CD4-positive, alpha-beta memory T cell (primary cell): ENCODE data around the gene ZCCHC2. TPM values are rescaled to one million over a fixed set of nuclear protein-coding genes. Genes with fewer than 3 reads are reported as not detected.

Experiments used
- CTCF ChIA-PET: fragments of 350-600 bp; sonication (Branson Sonifier 250); formaldehyde crosslinking; loops from one replicate; lab custom pipeline; 2021; ENCODE audit warnings: inconsistent platforms; ENCODE audit not compliant: partially characterized antibody; lab: Charles Lee
- POLR2A ChIA-PET: fragments of 350-600 bp; sonication (Branson Sonifier 250); formaldehyde crosslinking; loops from one replicate; lab custom pipeline; 2021; ENCODE audit not compliant: partially characterized antibody; lab: Charles Lee
- DNase-seq, 5 donors: peaks; one replicate each; pipeline versions ENCODE4 v3.0.0 to v3.0.0-alpha.2; 2020 to 2022; ENCODE audit warnings: mixed read lengths in 1 of 5
- H3K27ac ChIP-seq: one replicate; pipeline ENCODE4 v1.7.0; 2013; ENCODE audit warnings: low read depth, low read length
- H3K27me3 ChIP-seq: 2 replicates; pipeline ENCODE4 v1.7.0; 2013; ENCODE audit warnings: mild to moderate bottlenecking, low read length, moderate library complexity; ENCODE audit not compliant: insufficient read depth
- H3K36me3 ChIP-seq: 2 replicates; pipeline ENCODE4 v1.7.0; 2013; ENCODE audit warnings: mild to moderate bottlenecking, low read length, moderate library complexity; ENCODE audit not compliant: insufficient read depth
- H3K4me1 ChIP-seq: 2 replicates; pipeline ENCODE4 v1.7.0; 2013; ENCODE audit warnings: mild to moderate bottlenecking, low read length, moderate library complexity; ENCODE audit not compliant: insufficient read depth
- H3K4me3 ChIP-seq, 2 donors: one replicate each; pipeline ENCODE4 v1.7.0; 2013; ENCODE audit warnings: low read length in 2 of 2, mild to moderate bottlenecking in 1 of 2
- H3K9me3 ChIP-seq, 2 donors: one replicate each; pipeline ENCODE4 v1.7.0; 2013; ENCODE audit warnings: low read length in 2 of 2, control low read depth in 1 of 2; ENCODE audit not compliant: control insufficient read depth in 1 of 2
- H3K27ac Mint-ChIP-seq, 7 donors: one replicate each; pipeline ENCODE4 v1.8.0; 2020 to 2021; ENCODE audit warnings: mixed read lengths in 7 of 7, mild to moderate bottlenecking in 6 of 7, inconsistent platforms in 3 of 7, moderate library complexity in 3 of 7
- H3K27me3 Mint-ChIP-seq, 2 donors: one replicate each; pipeline ENCODE4 v1.8.0; 2020 to 2021; ENCODE audit warnings: mixed read lengths in 2 of 2
- H3K36me3 Mint-ChIP-seq, 2 donors: one replicate each; pipeline ENCODE4 v1.8.0; 2020 to 2021; ENCODE audit warnings: mixed read lengths in 2 of 2, inconsistent platforms in 1 of 2, mild to moderate bottlenecking in 1 of 2
- H3K4me1 Mint-ChIP-seq, 4 donors: one replicate each; pipeline ENCODE4 v1.8.0; 2020 to 2021; ENCODE audit warnings: mixed read lengths in 4 of 4, mild to moderate bottlenecking in 1 of 4
- H3K4me3 Mint-ChIP-seq, 8 donors: one replicate each; pipeline ENCODE4 v1.8.0; 2020 to 2021; ENCODE audit warnings: mixed read lengths in 8 of 8, mild to moderate bottlenecking in 7 of 8, moderate library complexity in 6 of 8, inconsistent platforms in 3 of 8
- H3K9me3 Mint-ChIP-seq, 8 donors: one replicate each; pipeline ENCODE4 v1.8.0; 2020 to 2021; ENCODE audit warnings: mixed read lengths in 8 of 8, mild to moderate bottlenecking in 5 of 8, inconsistent platforms in 3 of 8, moderate library complexity in 1 of 8
- intact Hi-C: fragments of 100-400 bp; cut with micrococcal nuclease; formaldehyde crosslinking; loops from one replicate; pipeline ENCODE4 v1.15.1; 2023
- polyA plus RNA-seq, 2 donors: library from polyadenylated mRNA; unstranded; fragments of 300-500 nt; fragmentation: Illumina TruSeq; gene quantifications; one replicate each; pipeline ENCODE4 v1.2.3, GENCODE V29; 2021
- total RNA-seq, 2 experiments: library from RNA; stranded (reverse); gene quantifications; one replicate each; pipeline ENCODE4 v1.2.3, GENCODE V29; 2021

Gene ZCCHC2
- total and polyA plus RNA-seq, 4 experiments from 2014 or later, result 1.2 to 52.2 (median 27.0) TPM

DNA sequence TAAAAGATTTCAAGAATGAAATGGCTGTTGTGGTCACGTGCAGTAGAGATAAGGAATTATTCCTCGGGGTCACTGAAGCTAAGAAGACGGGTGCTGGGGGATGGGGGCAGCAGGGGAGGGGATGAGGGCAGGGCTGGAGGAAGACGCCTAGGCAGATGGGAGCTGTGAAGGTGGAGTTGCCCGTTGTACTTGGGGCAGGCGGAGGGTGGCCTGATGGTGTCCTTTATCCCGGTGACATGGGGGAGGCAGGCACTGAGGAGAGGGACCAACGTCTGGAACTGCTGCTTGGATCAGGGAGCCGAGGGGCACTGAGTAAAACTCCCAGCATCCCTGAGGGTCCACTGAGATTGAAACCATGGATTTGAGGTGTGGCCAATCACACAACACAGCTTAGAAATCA, 64.9 kb downstream of the ZCCHC2 start:
- H3K27ac ChIP-seq, result no peak overlapping the region
- peaks cover 0 to 7% of the 10 kb centered on the region in 2 donors for H3K36me3 Mint-ChIP-seq
- no peak for DNase-seq
- H3K4me1 ChIP-seq, result peaks cover 27% of the 10 kb centered on the region
- H3K9me3 Mint-ChIP-seq, result peaks cover 0 to 4% (median 0%) of the 10 kb centered on the region in 8 donors
- H3K4me3 ChIP-seq, result no peak overlapping the region
- peaks cover 20 to 38% (median 28%) of the 10 kb centered on the region in 4 donors for H3K4me1 Mint-ChIP-seq
- no peaks in the 10 kb centered on the region for H3K36me3 ChIP-seq
- H3K4me3 Mint-ChIP-seq, result no peak overlapping the region
- no peak overlapping the region for H3K27ac Mint-ChIP-seq
- CTCF ChIA-PET, result interaction anchor here (0.8 to 2.3 kb wide), 6 partner anchors 10 to 395 kb away, joined by 3 to 14 read pairs (median 3); no protein-coding TSS in a partner anchor
- POLR2A ChIA-PET, result interaction anchor here (1.2 to 1.4 kb wide), 2 partner anchors 63 to 167 kb away, joined by 4 read pairs; no protein-coding TSS in a partner anchor
- intact Hi-C loops, result no loop called here
- no peaks in the 10 kb centered on the region for H3K9me3 ChIP-seq
- H3K27me3 Mint-ChIP-seq, result no peaks in the 10 kb centered on the region
- H3K27me3 ChIP-seq, result no peaks in the 10 kb centered on the region

DNA sequence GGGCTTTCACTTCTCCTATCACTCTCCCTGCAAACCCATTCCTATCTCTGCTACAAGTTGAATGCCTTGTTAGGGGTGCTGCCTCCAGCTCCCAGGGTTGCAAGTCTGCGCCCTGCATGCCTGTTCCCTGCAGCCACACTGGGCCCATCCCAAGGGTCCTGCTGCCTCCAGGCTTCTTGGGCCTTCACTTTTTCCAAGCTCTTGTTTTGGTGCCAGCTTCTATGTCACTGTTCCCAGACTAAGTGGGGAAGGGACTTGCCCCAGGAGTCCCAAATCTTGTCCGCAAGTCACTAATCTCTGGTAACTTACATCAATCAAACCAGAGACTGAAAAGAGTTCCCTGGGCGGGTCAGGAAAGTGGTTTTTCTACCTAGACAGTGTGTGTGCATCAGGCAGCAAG, 65.4 kb downstream of the ZCCHC2 start:
- Histone ChIP-seq H3K4me3 (no peak overlapping the region), H3K36me3 (no peaks in the 10 kb centered on the region), H3K27ac (no peak overlapping the region), H3K27me3 (no peaks in the 10 kb centered on the region), H3K4me1 (peaks cover 27% of the 10 kb centered on the region), H3K9me3 (no peaks in the 10 kb centered on the region)
- no peak overlapping the region for H3K4me3 Mint-ChIP-seq
- DNase-seq, result no peak
- peaks cover 0 to 7% of the 10 kb centered on the region in 2 donors for H3K36me3 Mint-ChIP-seq
- H3K4me1 Mint-ChIP-seq, result peaks cover 20 to 36% (median 27%) of the 10 kb centered on the region in 4 donors
- no peaks in the 10 kb centered on the region for H3K27me3 Mint-ChIP-seq
- intact Hi-C loops, result no loop called here
- ChIA-PET POLR2A (no interaction called here), CTCF (interaction anchor here (0.8 to 1.4 kb wide), 2 partner anchors 158 to 394 kb away, joined by 3 read pairs; no protein-coding TSS in a partner anchor)
- peak overlapping the region in 3 of 7 donors; percentile 13 to 48 (median 42) for H3K27ac Mint-ChIP-seq
- peaks cover 0 to 7% (median 2%) of the 10 kb centered on the region in 8 donors for H3K9me3 Mint-ChIP-seq

DNA sequence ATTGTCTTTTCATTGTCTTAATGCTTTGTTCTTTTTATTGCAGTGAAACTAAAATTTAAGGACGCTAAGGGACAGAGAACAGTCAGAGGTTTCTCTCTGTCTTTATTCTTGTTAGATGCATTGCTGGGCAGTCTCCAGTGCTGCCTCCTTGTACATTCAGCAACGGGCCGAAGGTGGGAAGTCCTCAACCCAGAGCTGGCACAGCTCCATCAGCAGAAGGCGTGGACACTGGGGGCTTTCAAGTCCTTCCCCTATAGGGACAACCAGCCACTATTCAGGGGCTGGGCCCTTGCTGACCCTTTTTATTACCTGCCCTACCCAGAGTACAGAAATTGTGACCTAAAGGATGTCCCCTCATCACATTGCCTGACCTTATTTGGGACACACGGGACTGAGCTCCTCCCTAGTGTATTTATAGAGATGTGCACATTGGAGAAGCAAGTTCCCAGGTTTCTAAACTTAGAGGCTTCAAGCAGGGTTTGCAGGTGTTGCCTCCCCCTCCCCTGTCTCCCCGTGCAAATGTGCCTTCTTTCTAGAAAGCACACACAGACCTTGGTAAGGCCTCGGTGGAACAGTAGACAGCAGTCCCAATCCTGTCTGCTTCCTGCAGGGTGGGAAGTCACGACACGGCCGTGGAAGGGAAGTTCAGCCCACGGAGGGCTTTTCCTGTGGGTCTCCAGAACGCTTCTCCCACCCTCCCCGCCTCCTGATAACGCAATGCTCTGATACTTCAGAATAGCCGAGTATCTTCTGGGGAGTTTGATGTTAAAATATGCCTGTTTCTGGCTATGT, 68.2 kb downstream of the ZCCHC2 start:
- no peak for DNase-seq
- POLR2A ChIA-PET, result no interaction called here
- Mint-ChIP-seq H3K9me3 (peaks cover 0 to 7% (median 2%) of the 10 kb centered on the region in 8 donors), H3K4me3 (no peak overlapping the region), H3K27me3 (peaks cover 4% of the 10 kb centered on the region in 2 donors), H3K27ac (no peak overlapping the region), H3K36me3 (no peaks in the 10 kb centered on the region), H3K4me1 (peaks cover 4 to 13% (median 5%) of the 10 kb centered on the region in 4 donors)
- CTCF ChIA-PET, result no interaction called here
- no peak overlapping the region for H3K4me3 ChIP-seq
- H3K27ac ChIP-seq, result no peak overlapping the region
- H3K9me3 ChIP-seq, result no peaks in the 10 kb centered on the region
- intact Hi-C loops, result no loop called here
- H3K27me3 ChIP-seq, result no peaks in the 10 kb centered on the region
- peaks cover 3% of the 10 kb centered on the region for H3K4me1 ChIP-seq
- H3K36me3 ChIP-seq, result no peaks in the 10 kb centered on the region

DNA sequence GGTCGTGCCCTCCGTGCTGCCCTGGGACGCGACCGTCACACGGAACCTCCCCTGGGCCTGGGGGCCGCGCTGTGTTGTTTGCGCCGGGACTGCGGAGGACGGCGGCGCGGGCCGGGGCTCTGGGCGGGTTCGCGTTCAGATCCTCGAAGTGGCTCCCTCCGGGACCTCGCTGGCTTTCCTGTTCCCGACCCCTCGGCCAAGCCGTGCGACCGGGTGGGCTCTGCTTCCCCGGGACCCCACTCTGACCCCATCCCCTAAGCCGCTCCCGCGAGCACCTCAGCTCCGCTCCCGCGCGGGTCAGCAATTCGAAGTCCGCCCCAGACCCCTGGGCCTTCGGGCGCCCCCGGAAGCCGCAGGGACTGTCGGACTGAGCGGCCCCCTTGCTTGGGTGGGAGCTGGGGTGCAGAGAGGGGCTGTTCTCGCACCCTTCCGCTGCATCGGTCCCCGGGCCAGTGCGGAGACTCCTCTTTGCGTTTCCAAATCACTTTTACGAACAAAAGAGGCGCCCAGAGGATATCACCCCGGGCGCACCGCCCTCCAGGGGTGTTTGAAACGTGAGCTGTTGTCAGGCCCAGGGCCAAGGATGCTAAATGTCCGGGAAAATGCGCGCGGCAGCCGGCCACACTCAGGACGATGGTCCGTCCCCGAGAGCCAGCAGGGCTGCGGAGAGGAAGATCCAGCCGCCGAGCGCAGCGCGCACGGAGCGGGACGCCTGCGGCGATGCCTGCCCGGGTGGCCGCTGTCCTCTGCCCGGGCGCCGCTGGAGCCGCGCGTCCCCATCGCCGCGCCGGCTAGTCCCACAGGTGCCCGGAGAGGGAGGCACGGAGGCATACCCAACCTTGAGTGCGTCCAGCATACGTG, 73.5 kb downstream of the ZCCHC2 start:
- Histone ChIP-seq H3K27ac (no peak overlapping the region), H3K4me3 (no peak overlapping the region)

DNA sequence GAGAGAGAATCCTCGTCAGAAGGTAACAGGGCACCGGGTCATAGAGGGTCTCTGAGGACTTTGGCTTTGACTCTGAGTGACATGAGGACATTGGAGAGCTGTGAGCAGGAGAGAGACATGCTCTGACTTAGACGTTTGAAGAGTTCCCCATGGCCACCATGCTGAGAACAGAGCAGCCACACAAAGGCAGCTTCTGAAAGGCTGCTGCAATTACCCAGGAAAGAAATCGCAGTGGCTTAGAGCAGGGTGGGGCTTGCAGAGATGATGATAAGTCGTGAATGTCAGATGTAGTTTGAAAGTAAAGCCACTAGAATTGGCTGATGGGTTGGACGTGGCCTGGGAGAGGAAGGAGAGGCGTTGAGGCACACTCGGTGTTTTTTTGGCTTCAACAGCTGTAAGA, 79.0 kb downstream of the ZCCHC2 start:
- intact Hi-C loops, result no loop called here
- Mint-ChIP-seq H3K4me1 (peaks cover 4 to 6% (median 4%) of the 10 kb centered on the region in 4 donors), H3K27ac (no peak overlapping the region)

More for the DNA sequence above, 73.5 kb downstream of the ZCCHC2 start:
- CTCF ChIA-PET, result interaction anchor here (1.5 kb wide), 1 partner anchor 10 kb away, joined by 3 read pairs; no protein-coding TSS in a partner anchor
- no peaks in the 10 kb centered on the region for H3K36me3 ChIP-seq
- peaks cover 0 to 7% (median 2%) of the 10 kb centered on the region in 8 donors for H3K9me3 Mint-ChIP-seq
- peaks cover 6% of the 10 kb centered on the region for H3K4me1 ChIP-seq
- no peak for DNase-seq
- H3K27me3 ChIP-seq, result peaks cover 16% of the 10 kb centered on the region
- peak overlapping the region in 2 of 8 donors; percentile 23 to 62 for H3K4me3 Mint-ChIP-seq
- no peaks in the 10 kb centered on the region for H3K36me3 Mint-ChIP-seq
- H3K27me3 Mint-ChIP-seq, result peaks cover 39 to 41% of the 10 kb centered on the region in 2 donors
- POLR2A ChIA-PET, result no interaction called here
- intact Hi-C loops, result no loop called here
- H3K27ac Mint-ChIP-seq, result no peak overlapping the region
- no peaks in the 10 kb centered on the region for H3K9me3 ChIP-seq
- peaks cover 4 to 11% (median 4%) of the 10 kb centered on the region in 4 donors for H3K4me1 Mint-ChIP-seq

GRCh38 chr18:62602706-62603105, 79.9 kb downstream of the ZCCHC2 start:
- no peak overlapping the region for H3K4me3 ChIP-seq
- Mint-ChIP-seq H3K9me3 (peaks cover 0 to 2% (median 0%) of the 10 kb centered on the region in 8 donors), H3K36me3 (no peaks in the 10 kb centered on the region), H3K27me3 (peaks cover 41 to 52% of the 10 kb centered on the region in 2 donors), H3K27ac (no peak overlapping the region), H3K4me3 (no peak overlapping the region), H3K4me1 (no peaks in the 10 kb centered on the region)
- no peaks in the 10 kb centered on the region for H3K9me3 ChIP-seq
- intact Hi-C loops, result no loop called here
- ChIA-PET CTCF (no interaction called here), POLR2A (no interaction called here)
- no peak overlapping the region for H3K27ac ChIP-seq
- peaks cover 11% of the 10 kb centered on the region for H3K27me3 ChIP-seq
- no peak for DNase-seq
- no peaks in the 10 kb centered on the region for H3K4me1 ChIP-seq
- no peaks in the 10 kb centered on the region for H3K36me3 ChIP-seq

More for the DNA sequence above, 79.0 kb downstream of the ZCCHC2 start:
- H3K36me3 Mint-ChIP-seq, result no peaks in the 10 kb centered on the region
- peaks cover 3% of the 10 kb centered on the region for H3K4me1 ChIP-seq
- ChIA-PET POLR2A (no interaction called here), CTCF (no interaction called here)
- peaks cover 15% of the 10 kb centered on the region for H3K27me3 ChIP-seq
- DNase-seq, result no peak
- H3K9me3 ChIP-seq, result no peaks in the 10 kb centered on the region
- H3K27me3 Mint-ChIP-seq, result peaks cover 45 to 57% of the 10 kb centered on the region in 2 donors
- no peak overlapping the region for H3K4me3 ChIP-seq
- no peaks in the 10 kb centered on the region for H3K36me3 ChIP-seq
- H3K4me3 Mint-ChIP-seq, result no peak overlapping the region
- no peak overlapping the region for H3K27ac ChIP-seq
- no peaks in the 10 kb centered on the region for H3K9me3 Mint-ChIP-seq
